ENCODE results near the gene GTF3C2. TPM values are rescaled to one million over a fixed set of nuclear protein-coding genes. Genes with fewer than 3 reads are reported as not detected.
A peak's percentile ranks its signal among the peaks of the same experiment; 100 is the strongest.

The GTF3C2 gene
- total RNA-seq, 2 donors from 2014 or later: 19.1 to 19.7 TPM

GRCh38 chr2:27336173-27336572, 20.4 kb downstream of the GTF3C2 start:
- no peak for DNase-seq (ENCODE audit: low spot score)
- H3K4me1 ChIP-seq: no peaks in the 10 kb centered on the region
- TF ChIP-seq CTCF (IDR thresholded peaks at IDR 0.05): no peak
- no peaks in the 10 kb centered on the region for H3K27me3 ChIP-seq
- H3K9me3 ChIP-seq: no peaks in the 10 kb centered on the region
- H3K4me3 ChIP-seq: no peak overlapping the region
- peaks cover 88% of the 10 kb centered on the region for H3K36me3 ChIP-seq
- H3K27ac ChIP-seq: no peak overlapping the region

- no peak for DNase-seq (ENCODE audit: low spot score)
- H3K4me1 ChIP-seq: no peaks in the 10 kb centered on the region
- no peak overlapping the region for H3K27ac ChIP-seq
- no peak for TF ChIP-seq CTCF (IDR thresholded peaks at IDR 0.05)
- H3K9me3 ChIP-seq: no peaks in the 10 kb centered on the region
- H3K4me3 ChIP-seq: no peak overlapping the region
- H3K27me3 ChIP-seq: no peaks in the 10 kb centered on the region
- peaks cover 83% of the 10 kb centered on the region for H3K36me3 ChIP-seq
Observed at GRCh38 chr2:27335311-27335710, 21.3 kb downstream of the GTF3C2 start.

GRCh38 chr2:27324720-27325119, 31.8 kb downstream of the GTF3C2 start:
- H3K4me1 ChIP-seq: peaks cover 0 to 31% of the 10 kb centered on the region in 2 donors
- DNase-seq (ENCODE audit: low spot score): no peak
- H3K9me3 ChIP-seq: no peaks in the 10 kb centered on the region
- no peak for TF ChIP-seq CTCF (IDR thresholded peaks at IDR 0.05)
- H3K4me3 ChIP-seq: no peak overlapping the region
- peaks cover 37% of the 10 kb centered on the region for H3K36me3 ChIP-seq
- no peaks in the 10 kb centered on the region for H3K27me3 ChIP-seq
- H3K27ac ChIP-seq: no peak overlapping the region

GRCh38 chr2:27323596-27324285, 32.8 kb downstream of the GTF3C2 start:
- Histone ChIP-seq H3K27me3 (no peaks in the 10 kb centered on the region), H3K36me3 (peaks cover 27% of the 10 kb centered on the region), H3K9me3 (no peaks in the 10 kb centered on the region), H3K27ac (peak overlapping the region; percentile 92 to 97), H3K4me3 (peak overlapping the region; percentile 55 to 73), H3K4me1 (peaks cover 0 to 31% of the 10 kb centered on the region in 2 donors)
- DNase-seq (ENCODE audit: low spot score): no peak
- no peak for TF ChIP-seq CTCF (IDR thresholded peaks at IDR 0.05)

- TF ChIP-seq CTCF (IDR thresholded peaks at IDR 0.05): no peak
- Histone ChIP-seq H3K27ac (peak within 1 kb of the TSS; percentile 92 to 97), H3K4me1 (peaks cover 0 to 31% of the 10 kb centered on the region in 2 donors), H3K36me3 (peaks cover 20% of the 10 kb centered on the region), H3K9me3 (no peaks in the 10 kb centered on the region), H3K4me3 (peak within 1 kb of the TSS; percentile 55 to 73), H3K27me3 (no peaks in the 10 kb centered on the region)
- peak; percentile 93 for DNase-seq (ENCODE audit: low spot score)
Observed at GRCh38 chr2:27322766-27323595, 33.6 kb downstream of the GTF3C2 start, which contains the start of gene MPV17. MPV17 (minus strand) TSS chr2:27323097; CDS start chr2:27322517, 580 bp downstream.

Measured in right atrium auricular region (tissue), 2 donors.